ENCODE results near the gene ANKS3.
A peak's percentile ranks its signal among the peaks of the same experiment; 100 is the strongest.

Gene ANKS3

DNA sequence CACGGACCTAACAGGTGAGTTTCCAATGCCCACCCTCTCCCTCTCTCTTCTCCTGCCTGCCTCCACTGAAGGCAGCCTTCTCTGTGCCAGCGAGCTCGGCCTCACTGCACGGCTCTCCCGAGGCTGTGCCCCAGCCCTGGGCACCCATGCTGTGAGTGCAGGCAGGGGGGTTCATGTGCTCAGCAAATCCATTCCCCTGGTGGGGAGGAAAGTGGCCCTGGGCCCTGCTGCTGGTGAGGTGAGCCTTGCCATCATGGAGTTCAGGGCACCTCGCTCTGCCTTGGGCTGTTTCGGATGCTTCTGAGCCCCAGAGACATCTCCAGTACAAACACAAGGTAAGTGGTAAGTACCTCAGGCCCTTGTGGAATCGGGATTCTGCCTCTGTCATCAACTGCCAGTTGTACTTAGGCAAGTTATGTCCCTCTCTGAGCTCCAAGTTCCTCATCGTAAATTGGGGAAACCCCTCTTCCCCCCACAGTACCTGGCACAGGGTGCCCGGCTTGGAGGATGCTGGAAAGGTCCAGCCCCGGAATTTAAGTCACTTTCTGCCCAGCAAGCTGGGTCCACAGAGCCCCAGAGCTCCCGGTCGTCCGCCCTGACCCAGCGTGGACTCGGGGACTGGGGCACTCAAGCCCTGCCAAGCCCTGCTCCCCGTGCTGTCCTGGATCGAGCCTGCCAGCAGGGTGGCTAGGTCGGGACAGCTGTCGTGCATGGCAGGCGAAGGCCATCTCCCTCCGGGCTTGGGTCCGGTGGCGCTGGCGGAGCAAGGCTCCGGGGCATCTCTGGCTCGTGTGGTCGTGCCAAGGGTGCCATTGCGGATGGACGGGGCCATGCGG, 41.4 kb downstream of the ANKS3 start:
- DNase-seq (ENCODE audit: low read depth): no peak
- peak overlapping the region; percentile 69 for H3K4me3 ChIP-seq (ENCODE audit: low read length)
- no peak for TF ChIP-seq CTCF (conservative IDR thresholded peaks at IDR 0.05; ENCODE audit: low read length)

GRCh38 chr16:4691666-4692412, 42.2 kb downstream of the ANKS3 start:
- H3K4me3 ChIP-seq (ENCODE audit: low read length): no peak overlapping the region
- no peak for TF ChIP-seq CTCF (conservative IDR thresholded peaks at IDR 0.05; ENCODE audit: low read length)
- no peak for DNase-seq (ENCODE audit: low read depth)

DNA sequence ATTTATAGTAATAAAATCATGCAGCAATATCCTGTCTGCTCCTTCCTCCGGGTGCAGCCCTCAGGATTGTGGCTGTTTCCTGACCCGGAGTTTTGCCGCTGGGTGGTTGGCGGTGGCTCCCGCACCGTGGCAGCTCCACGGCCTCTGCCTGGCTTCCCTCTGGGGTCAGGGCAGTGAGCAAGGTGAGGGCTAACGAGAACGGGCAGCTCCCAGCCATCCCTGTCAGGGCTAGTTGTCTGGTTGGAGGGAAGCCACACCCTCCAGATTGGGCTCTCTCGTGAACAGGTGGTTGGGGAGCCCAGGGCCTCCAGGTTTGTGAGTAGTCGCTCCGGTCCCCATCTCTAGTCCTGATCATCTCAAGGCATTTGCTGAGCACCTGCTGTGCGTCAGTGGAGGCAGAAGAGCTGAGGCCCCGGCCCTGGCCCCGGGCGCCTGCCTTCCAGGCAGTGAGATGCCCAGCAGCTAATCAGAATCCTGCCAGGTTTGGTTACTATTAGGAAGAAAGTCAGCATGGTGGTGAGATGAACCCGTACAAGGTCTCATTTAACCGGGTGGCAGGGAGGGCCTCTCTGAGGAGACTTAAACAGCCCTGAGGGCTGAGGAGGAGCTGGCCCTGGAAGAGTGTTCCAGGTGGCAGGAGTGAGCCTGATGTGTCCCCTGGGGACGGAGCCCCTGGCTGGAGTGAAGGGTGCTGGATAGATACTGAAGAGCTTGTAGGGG, 43.0 kb downstream of the ANKS3 start:
- no peak overlapping the region for H3K4me3 ChIP-seq (ENCODE audit: low read length)
- no peak for TF ChIP-seq CTCF (conservative IDR thresholded peaks at IDR 0.05; ENCODE audit: low read length)
- DNase-seq (ENCODE audit: low read depth): no peak

DNA sequence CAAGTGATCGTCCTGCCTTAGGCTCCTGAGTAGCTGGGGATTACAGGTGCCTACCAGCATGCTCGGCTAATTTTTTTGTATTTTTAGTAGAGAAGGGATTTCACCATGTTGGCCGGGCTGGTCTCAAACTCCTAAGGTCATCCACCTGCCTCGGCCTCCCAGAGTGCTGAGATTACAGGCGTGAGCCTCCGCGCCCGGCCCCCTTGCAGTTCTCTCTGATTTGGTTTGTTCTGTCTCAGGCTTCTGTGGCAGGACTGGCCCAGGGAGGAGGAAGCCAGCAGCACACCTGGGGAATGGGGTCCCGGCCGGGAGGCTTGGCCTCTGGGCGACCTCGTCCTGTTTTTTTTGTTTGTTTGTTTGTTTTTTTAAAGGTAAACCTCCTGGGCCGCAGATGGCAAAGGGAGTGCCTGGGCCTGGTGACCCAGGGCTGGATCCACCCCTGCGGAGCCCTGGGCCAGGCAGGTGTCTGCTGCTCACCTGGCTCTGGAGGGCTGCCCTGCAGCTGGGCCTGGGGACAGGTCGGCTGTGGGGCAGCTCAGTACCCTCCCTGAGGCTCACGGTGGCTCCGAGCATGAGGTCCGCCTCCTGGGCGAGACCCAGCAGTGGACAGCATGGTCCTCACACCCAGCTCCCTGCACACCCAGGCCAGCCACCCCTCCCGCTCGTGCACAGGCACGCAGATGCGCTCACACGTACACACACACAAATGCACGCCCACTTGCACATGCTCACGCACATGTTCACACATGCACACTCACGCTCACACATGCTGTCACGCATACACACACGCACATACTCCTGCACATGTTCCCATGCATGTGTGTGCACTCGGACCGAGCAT, 44.0 kb downstream of the ANKS3 start:
- no peak for DNase-seq (ENCODE audit: low read depth)
- no peak for TF ChIP-seq CTCF (conservative IDR thresholded peaks at IDR 0.05; ENCODE audit: low read length)
- no peak overlapping the region for H3K4me3 ChIP-seq (ENCODE audit: low read length)

DNA sequence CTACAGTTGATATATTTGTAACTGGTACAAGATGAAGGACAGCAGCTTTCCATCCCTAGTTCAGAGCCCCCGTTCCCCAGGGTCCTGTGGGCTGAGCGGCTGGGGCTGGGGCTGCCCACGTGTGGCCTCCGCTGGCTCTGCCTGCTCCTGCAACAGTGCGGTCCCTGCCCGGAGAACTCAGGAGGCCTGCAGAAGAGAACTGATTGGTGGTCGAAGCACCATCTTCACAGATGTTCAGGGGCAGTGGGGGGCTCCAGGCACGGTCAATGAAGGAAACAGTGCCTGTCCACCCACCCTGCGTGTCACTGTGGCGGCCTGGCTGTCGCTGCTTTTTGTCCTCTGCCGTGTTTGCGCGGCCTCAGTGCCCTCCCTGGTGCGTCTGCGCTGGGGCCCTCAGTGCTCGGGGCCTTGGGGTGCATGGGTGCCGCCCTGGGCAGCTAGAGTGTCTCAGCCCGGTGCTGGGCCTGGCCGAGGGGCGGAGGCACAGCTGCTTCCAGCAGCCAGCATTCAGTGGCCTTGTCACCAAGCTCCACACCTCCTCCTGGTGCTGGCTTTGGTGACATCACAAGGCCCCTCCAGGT, 44.9 kb downstream of the ANKS3 start:
- no peak for DNase-seq (ENCODE audit: low read depth)
- TF ChIP-seq CTCF (conservative IDR thresholded peaks at IDR 0.05; ENCODE audit: low read length): no peak
- no peak overlapping the region for H3K4me3 ChIP-seq (ENCODE audit: low read length)

- no peak overlapping the region for H3K4me3 ChIP-seq (ENCODE audit: low read length)
- DNase-seq (ENCODE audit: low read depth): no peak
- TF ChIP-seq CTCF (conservative IDR thresholded peaks at IDR 0.05; ENCODE audit: low read length): no peak
Measured at GRCh38 chr16:4688674-4689045, 45.4 kb downstream of the ANKS3 start.

Measured in AG10803 (cell line).